HL-60/S4 treated with phorbol 12-myristate 13-acetate at 8.2 ng/mL for 4 days and 3 days (cell line): Measurements from ENCODE around the gene CARD14.
"Not testable (repeated sequence)": the region's sequence is repeated elsewhere in the genome, so short reads cannot be mapped to it uniquely, and the experiment has no call there.

ENCODE experiments used
- in situ Hi-C: fragments of 300-500 bp; cut with MboI; formaldehyde crosslinking; loops from 2 replicates; pipeline ENCODE4 v1.15.0; 2022; ENCODE audit warnings: low sequenced_read_pairs

The CARD14 gene

GRCh38 chr17:80248001-80248893 lies 78.4 kb downstream of the CARD14 start:
- in situ Hi-C loops = no loop called here

DNA sequence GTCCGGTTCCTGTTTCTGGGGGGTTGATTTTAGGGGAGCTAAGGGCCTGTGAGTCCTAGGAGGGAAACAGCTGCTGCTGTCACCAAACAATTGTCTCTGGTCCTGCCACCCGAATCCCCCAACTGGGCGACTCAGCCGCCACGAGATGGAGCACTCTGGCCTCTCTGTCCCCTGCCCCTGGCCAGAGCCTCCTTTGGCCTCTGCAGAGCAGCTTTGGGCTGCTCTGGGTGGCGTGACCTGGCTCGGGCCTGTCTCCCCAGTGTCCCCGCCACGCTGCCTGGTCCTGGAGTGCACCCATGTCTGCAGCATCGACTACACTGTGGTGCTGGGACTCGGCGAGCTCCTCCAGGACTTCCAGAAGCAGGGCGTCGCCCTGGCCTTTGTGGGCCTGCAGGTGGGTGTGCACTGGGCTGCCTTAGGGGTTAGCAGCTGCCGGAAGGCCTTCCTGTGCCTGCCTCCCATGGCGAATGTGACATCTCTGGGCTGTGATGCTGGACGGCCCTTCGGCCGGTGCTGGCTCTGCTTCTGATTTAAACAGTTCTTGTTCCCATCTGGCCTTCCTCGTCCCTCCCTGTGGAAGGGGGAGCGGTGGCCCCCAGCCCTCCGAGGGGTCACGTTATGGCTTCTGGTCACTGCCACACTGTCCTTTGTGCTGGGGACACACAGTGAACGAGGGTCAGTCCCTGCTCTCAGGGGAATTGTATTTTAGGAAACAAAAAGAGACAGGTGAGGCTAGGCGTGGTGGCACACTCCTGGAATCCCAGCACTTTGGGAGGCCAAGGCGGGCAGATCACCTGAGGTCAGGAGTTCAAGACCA lies 79.3 kb downstream of the CARD14 start:
- in situ Hi-C loops = no loop called here

- in situ Hi-C loops = no loop called here
These were observed 82.1 kb downstream of the CARD14 start for GRCh38 chr17:80251966-80252365.

GRCh38 chr17:80252871-80253270 lies 83.0 kb downstream of the CARD14 start:
- in situ Hi-C loops = no loop called here

- in situ Hi-C loops = no loop called here
These were observed 84.0 kb downstream of the CARD14 start for GRCh38 chr17:80253631-80254395.

DNA sequence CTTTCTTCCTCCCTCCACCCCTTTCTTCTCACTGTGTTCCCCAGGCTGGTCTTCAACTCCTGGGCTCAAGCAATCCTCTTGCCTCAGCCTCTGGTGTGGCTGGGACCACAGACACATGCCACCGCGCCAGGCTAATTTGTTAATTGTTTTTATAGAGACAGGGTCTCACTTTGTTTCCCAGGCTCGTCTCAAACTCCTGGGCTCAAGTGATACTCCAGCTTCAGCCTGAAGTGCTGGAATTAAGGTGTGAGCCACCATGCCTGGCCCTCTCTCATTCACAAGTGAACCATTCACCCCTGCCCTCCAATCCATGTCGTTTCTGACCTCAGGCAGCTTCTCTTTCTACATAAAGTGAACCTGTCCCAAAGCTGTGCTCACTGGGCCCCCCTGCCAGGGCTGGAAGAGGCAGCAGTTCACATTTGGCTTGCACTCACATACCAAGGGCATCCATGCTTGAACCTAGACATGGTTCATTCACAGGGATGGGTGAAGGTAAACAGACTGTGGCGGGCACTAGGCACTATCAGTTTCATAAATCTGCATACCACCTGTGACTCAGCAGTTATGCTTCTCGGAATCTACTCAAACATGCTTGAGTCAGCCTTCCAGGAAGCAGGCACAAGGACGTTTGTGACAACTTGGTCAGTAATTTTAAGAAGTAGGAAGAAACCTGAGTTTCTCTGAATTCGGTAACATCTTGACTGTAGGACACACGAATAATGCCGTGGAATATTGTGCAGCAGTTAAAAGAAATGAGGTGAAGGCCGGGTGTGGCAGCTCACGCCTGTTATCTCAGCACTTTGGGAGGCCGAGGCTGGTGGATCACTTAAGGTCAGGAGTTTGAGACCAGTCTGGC lies 84.8 kb downstream of the CARD14 start:
- in situ Hi-C loops = no loop called here

DNA sequence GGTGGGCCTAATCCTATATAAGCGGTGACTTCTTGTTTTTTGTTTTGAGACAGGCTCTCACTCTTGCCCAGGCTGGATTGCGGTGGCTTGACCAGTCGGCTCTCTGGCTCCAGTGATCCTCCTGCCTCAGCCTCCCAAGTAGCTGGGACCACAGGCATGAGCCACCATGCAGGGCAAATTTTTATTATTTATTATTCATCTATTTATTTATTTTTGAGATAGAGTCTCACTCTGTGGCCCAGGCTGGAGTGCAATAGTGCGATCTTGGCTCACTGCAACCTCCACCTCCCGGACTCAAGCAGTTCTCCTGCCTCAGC lies 86.2 kb downstream of the CARD14 start:
- in situ Hi-C loops = no loop called here

- in situ Hi-C loops = no loop called here
These were observed 87.9 kb downstream of the CARD14 start for GRCh38 chr17:80257716-80258213.

GRCh38 chr17:80258296-80258695 lies 88.5 kb downstream of the CARD14 start:
- in situ Hi-C loops = not testable (repeated sequence)
